GM12875 (cell line): ENCODE data around the gene MED13.
"Not testable (repeated sequence)": the region's sequence is repeated elsewhere in the genome, so short reads cannot be mapped to it uniquely, and the experiment has no call there.

Experiments
- H3K4me3 ChIP-seq: one replicate; pipeline ENCODE4 v1.5.1; 2011; ENCODE audit warnings: low read depth, low read length, control low read depth
- CTCF ChIP-seq: IDR thresholded peaks from 2 replicates; pipeline ENCODE4 v1.5.1; 2011; ENCODE audit warnings: low read depth, mild to moderate bottlenecking, control low read depth, inconsistent platforms, low read length, moderate library complexity, borderline replicate concordance; ENCODE audit not compliant: insufficient read depth

The MED13 gene

GRCh38 chr17:62001105-62001504 is 64.0 kb downstream of the MED13 start:
- no peak overlapping the region for H3K4me3 ChIP-seq
- TF ChIP-seq CTCF, result no peak

- no peak overlapping the region for H3K4me3 ChIP-seq
- TF ChIP-seq CTCF, result no peak
These were observed 64.9 kb downstream of the MED13 start for GRCh38 chr17:62000186-62000585.

GRCh38 chr17:61998534-61998933 is 66.5 kb downstream of the MED13 start:
- H3K4me3 ChIP-seq, result not testable (repeated sequence)

- H3K4me3 ChIP-seq, result no peak overlapping the region
- no peak for TF ChIP-seq CTCF
These were observed 67.4 kb downstream of the MED13 start for GRCh38 chr17:61997664-61998063.

GRCh38 chr17:61996916-61997605 is 68.0 kb downstream of the MED13 start:
- TF ChIP-seq CTCF, result no peak
- H3K4me3 ChIP-seq, result no peak overlapping the region

- TF ChIP-seq CTCF, result no peak
- no peak overlapping the region for H3K4me3 ChIP-seq
These were observed 75.6 kb downstream of the MED13 start for GRCh38 chr17:61989509-61989908.

- no peak overlapping the region for H3K4me3 ChIP-seq
- no peak for TF ChIP-seq CTCF
These were observed 78.2 kb downstream of the MED13 start for GRCh38 chr17:61986898-61987297.
